ENCODE results near the gene DYNC1I1.

The DYNC1I1 gene

DNA sequence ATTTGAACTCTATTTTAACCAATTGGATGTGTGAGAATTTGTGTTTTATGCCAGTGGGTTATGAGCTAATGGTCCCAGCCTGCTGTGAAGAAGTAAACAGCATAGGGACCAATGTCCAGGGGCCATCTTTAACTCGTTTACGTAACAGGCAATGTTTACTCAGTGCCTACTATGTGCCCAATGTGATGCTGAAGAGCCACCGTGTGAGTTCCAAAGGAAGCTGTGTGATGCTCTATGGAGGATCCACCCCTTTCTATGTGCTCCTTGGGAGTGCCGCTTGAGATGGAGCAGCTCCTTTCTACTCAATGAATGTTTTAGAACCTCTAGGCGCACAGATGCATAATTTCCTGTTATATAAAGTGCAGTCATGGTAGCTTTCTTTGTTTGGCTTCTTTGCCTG is 21.3 kb downstream of the DYNC1I1 start:
- no peak for DNase-seq

DNA sequence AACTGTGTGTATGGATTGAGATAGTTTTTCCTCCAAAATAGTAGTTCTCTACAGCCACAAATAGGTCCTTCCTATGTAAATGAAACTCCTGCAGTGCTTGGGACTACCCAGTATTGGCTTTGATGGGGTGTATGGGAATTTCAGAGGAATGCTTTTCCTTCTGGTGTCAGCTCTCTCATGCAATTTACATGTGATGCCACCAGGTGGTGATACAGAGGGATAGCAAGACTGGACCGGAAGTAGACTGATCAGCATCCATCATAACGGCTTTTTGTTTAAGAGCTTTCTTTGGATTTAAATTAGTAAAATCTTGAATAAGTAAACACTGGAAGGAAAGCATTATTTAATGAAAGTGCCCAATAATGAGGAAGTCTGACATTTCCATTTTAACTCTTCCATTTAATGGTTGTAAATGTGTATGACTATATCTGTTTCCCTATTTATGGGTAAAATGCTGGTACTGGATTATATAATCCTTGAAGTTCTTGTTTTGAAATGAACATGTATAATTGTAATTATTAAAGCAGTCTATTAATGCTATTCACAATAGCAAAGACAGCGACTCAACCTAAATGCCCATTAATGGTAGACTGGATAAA is 22.7 kb downstream of the DYNC1I1 start:
- DNase-seq, result no peak

- DNase-seq, result no peak
Observed at GRCh38 chr7:95796617-95797016, 24.3 kb downstream of the DYNC1I1 start.

- no peak for DNase-seq
Observed at GRCh38 chr7:95798401-95798930, 26.1 kb downstream of the DYNC1I1 start.

DNA sequence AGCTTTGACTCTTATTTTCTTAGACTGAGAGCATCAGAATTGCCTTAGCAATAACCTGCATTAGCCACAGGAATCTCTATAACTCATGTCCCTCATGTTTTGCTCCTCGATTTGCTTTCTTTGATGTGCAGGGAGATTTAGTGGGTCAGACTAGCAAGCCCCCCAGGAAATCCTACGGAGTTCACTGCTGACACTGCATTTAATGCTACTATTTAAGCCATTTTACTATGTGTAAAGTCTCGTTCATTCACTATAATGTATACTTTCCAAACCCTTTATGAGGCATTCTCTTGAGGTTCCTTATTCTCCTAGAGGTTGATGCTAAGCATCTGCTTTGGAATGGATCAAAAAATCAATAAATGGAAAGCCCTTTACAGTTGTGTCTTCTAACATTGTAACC is 28.4 kb downstream of the DYNC1I1 start:
- DNase-seq, result no peak

DNA sequence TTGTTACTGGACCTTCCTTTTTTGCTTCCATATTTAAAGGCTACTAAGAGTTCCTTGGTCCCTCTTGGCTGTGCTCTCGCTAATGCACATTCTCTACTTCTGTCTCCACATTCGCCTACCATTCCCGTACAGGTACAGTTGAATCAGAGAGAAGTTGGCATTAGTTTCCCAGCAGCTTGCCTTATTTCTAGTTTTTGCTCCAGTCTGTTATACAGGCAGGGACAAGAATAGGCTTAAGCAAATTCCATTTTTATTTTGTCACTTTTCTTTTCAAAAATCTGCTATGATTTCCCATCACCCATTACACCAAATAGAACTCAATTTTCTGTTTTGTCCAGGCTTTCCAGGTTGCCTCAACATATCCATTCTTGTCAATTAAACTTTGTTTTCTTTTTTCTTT is 29.9 kb downstream of the DYNC1I1 start:
- DNase-seq, result no peak

- no peak for DNase-seq
Observed at GRCh38 chr7:95804052-95804451, 31.7 kb downstream of the DYNC1I1 start.

GRCh38 chr7:95805909-95806308 is 33.6 kb downstream of the DYNC1I1 start:
- DNase-seq, result no peak

GRCh38 chr7:95808396-95808795 is 36.0 kb downstream of the DYNC1I1 start:
- DNase-seq, result no peak

DNA sequence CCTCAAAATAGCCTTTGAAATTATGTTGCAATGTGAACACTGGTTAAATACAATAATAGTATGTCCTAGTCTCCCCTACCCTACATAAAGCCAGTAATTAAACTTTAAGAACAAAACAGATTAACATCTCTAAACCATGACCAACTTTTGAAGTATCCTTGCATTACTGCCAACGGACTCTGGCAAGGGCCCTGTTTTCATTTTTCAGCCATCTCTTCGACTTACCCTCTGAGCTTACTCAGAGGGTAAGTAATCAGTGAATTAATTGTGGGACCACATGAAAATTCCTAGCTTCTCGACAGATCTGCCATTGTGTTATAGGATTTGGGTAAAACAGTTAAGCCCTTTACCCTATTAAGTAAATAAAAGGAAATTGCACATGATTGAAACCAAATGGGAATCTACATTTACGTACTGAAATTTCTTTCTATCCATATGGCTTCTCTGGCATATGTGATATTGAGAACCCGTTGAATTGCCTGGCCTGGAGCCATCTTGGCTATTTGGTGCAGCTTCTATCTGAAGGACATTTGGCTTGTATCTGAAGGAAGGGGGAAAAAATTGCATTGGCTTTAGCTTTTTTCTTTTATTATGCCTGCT is 39.6 kb downstream of the DYNC1I1 start:
- DNase-seq, result no peak

- DNase-seq, result no peak
Observed at GRCh38 chr7:95814721-95815120, 42.4 kb downstream of the DYNC1I1 start.

DNA sequence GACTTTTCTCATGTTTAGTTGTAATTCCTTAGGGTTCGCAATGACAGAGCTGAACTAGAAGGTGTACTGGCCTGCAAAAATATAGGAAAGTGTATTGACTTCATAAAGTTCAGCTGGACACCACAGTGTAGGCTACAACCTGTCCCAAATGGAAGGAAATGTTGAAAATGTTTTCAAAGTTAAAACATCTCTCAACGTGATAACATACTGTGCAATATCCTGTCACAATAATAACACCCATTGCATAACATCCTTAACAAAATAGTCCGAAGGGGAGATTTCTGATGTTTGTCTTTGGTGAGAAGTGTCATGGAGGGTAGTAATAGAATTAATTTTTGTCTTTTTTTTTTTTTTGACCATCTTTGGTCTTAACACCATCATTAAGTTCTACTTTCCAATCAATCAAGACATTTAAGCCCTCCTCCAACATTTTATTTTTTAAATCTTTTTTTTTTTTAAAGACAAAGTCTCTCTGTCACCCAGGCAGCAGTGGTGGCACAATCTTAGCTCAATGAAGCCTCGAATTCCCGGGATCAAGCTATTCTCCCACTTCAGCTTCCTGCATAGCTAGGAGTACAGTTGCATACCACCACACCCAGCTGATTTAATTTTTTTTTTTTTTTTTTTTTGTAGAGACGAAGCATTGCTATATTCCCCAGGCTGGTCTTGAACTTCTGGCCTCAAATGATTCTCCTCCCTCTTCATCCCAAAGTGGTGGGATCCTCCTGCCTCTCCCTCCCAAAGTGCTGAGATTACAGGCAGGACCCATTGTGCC is 45.7 kb downstream of the DYNC1I1 start:
- DNase-seq, result no peak

DNA sequence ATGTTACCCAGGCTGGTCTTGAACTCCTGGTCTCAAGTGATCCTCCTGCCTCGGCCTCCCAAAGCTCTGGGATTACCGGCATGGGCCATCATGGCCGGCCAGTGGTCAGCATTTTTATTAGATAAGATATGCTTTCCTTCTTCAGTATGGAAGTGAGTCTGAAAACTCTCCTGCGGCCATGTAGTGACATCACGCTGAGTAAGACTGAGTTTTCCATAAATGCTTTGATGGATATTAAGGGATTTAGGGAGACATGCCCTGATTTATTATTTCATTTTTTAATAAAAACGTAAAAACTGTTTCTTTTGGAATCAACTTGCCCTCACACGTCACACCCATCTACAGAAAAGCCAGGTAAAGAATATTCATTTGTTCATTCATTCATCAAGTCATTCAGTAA is 48.4 kb downstream of the DYNC1I1 start:
- DNase-seq, result no peak

- no peak for DNase-seq
Observed at GRCh38 chr7:95822717-95823116, 50.4 kb downstream of the DYNC1I1 start.

- DNase-seq, result no peak
Observed at GRCh38 chr7:95824616-95825015, 52.3 kb downstream of the DYNC1I1 start.

DNA sequence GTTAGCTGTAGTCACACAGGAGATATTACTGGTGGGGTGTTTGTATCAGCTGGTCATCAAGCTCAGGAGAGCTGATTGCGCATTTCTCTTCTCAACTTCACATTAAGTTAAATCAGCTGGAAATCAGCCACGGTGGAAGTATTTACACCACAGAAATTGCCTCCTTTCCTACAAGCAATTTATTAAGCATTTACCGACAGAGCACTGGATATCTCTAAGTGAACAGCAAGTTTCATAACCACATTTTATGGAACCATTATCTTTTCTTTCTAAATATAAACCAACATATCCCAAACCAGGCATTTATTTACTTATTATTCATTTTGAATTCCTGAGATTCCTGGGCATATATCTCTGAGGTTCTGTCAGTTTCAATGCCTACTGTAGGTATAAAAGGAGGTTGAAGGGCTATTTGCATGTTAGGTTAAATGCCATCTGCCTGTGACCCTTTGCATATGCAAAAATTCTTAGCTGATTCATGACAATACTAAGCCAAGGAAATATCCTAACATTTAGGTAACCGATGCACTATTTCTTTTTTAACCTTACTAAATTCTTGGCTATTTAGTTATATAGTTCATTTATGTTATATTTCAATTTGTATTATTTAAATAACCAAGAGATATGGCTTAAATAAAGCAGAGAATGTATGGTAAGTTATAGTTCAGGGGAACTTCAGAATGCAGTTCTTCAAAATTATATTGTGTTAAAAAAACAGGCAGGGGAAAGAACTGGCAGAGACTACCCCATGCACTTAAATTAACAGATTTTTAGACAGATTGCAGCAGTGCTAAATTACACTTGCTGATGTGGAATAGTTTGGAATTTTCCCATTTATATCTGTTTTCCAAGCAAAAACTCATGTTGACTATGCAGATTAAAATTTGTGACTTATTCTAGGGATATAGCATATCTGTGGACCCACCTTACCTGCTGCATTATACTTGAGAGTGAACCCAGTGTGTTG is 56.8 kb downstream of the DYNC1I1 start:
- DNase-seq, result no peak

DNA sequence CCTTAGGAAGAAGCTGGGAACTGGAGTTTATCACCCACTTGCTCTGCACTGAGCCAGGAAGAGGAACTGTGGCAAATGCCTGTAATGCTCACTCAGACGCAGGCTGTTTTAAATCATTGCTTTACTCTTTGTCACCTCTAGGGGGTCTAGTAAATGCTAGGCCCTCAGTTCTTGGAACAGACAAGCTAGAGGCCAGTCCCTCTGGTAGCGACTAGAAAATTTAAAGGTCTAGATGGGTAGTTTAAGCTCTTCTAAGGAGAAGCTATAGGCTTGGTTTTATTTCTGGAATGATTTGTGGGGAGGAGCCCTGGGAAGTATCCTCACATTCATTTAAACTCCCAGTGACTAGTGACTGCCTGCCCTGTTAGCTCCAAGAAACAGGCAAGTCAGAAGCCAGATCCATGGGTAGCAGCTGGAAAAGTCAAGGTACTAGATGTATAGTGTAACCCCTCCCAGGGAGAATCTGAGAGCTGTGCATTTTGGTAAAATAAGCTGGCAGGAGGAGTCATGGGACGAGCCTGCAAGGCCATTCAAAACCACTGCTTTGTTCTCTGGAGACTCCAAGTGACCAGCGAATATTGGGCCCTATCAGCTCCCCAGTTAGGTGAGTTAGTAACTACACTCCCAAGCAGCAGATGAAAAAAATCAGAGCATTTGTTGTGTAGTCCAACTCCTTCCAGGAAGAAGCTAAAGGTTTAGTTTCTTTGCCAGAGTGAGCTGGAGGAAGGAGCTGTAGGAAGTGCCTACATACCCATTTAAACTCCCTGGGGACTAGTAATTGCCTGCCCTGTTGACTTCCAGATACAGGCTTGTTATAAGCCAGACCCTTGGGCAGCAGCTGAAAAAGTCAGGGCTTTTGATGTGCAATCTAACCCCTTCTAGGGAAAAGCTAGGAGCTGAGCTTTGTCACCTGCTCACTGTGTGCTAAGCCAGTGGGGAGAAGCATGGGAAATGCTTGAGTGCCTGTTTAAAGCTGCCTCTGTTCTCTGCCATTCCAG is 68.9 kb downstream of the DYNC1I1 start:
- DNase-seq, result no peak

- no peak for DNase-seq
Observed at GRCh38 chr7:95843286-95843685, 70.9 kb downstream of the DYNC1I1 start.

DNA sequence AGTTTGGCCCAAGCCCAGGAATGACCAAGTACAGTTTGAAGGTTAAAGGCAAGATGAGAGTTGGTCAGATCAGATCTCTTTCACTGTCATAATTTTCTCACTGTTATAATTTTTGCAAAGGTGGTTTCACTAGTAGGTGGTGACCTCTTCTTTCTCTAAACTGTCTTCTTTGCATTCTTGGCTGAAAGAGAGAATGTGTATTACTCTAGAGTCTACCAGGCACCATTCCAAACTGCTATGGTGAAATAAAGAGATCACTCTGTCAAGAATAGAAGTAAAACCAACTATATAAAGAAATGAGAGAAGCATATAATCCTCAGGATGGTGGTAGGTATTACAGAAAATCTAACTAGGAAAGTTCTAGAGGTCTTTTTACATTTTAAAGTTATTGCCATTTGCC is 72.7 kb downstream of the DYNC1I1 start:
- DNase-seq, result no peak

GRCh38 chr7:95847061-95847460 is 74.7 kb downstream of the DYNC1I1 start:
- no peak for DNase-seq

DNA sequence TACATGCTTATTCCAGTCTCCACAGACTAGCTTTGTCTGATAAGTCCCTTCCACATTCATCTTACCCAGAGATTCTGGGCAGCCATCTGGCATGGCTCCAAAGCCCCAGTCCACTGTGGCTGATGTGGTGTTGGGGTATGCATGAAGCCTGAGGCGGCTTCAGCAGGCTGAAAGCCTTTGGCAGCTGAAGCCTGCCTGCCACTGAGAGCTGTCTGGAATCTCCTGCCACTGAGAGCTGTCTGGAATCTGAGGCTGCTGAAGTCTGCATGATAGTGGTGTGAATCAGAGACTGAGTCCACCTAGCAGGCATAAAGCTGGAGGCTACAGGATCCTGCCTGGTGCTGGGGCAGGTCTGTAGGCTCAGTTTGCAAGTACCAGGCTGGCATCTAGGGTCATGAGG is 87.1 kb downstream of the DYNC1I1 start:
- DNase-seq, result no peak

DNA sequence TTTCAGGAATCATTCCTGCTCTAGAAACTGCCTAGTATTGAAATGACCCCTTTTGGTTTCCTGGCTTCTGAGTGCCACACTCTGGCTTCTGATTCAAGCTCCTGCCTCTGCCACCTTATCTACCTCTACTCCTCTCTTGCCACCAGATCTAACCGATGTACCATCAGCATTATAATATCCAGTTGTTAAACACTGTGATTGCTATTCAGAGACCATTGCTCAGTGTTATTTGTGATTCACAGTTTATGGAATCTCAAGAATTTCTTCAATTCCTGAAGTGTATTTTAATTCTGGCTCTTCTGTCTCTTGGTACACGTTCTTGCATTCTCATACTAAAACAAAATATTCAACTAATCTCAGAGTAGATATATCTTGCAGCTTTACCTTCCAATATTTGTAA is 88.7 kb downstream of the DYNC1I1 start:
- DNase-seq, result no peak
